Keratinocyte (primary cell): ENCODE data around the gene BAIAP2.

Experiments used
- EZH2 ChIP-seq: IDR thresholded peaks from one replicate; pipeline ENCODE4 v1.6.1; 2012; ENCODE audit warnings: inconsistent platforms, mild to moderate bottlenecking, low read length, moderate library complexity
- TF ChIP-seq, protein P1 (sequence below), 3 experiments: IDR thresholded peaks in 1 of 3; conservative IDR thresholded peaks in 1 of 3; optimal IDR thresholded peaks in 1 of 3; 2 replicates in 2 of 3; 3 replicates in 1 of 3; pipeline versions ENCODE3 to v1.5.1; 2011; ENCODE audit warnings: low read length in 3 of 3, mild to moderate bottlenecking in 3 of 3, moderate library complexity in 2 of 3, control low read depth in 1 of 3, inconsistent platforms in 1 of 3; ENCODE audit not compliant: insufficient read depth in 2 of 3; ENCODE audit errors: extremely low read depth in 1 of 3

DNA sequence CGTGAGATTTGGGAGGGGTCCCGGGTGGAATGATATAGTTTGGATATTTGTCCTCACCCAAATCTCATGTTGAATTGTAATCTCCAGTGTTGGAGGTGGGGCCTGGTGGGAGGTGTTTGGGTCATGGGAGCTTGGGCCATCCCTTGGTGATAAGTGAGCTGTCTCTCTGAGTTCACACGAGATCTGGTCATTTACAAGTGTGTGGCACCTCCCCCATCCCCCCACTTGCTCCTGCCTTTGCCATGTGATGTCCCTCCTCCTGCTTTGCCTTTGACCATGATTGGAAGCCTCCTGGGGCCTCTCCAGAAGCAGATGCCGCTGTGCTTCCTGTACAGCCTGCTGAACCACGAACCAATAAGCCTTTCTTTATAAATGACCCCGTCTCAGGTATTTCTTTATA is 21.3 kb upstream of the BAIAP2 start:
- TF ChIP-seq, protein P1, sequence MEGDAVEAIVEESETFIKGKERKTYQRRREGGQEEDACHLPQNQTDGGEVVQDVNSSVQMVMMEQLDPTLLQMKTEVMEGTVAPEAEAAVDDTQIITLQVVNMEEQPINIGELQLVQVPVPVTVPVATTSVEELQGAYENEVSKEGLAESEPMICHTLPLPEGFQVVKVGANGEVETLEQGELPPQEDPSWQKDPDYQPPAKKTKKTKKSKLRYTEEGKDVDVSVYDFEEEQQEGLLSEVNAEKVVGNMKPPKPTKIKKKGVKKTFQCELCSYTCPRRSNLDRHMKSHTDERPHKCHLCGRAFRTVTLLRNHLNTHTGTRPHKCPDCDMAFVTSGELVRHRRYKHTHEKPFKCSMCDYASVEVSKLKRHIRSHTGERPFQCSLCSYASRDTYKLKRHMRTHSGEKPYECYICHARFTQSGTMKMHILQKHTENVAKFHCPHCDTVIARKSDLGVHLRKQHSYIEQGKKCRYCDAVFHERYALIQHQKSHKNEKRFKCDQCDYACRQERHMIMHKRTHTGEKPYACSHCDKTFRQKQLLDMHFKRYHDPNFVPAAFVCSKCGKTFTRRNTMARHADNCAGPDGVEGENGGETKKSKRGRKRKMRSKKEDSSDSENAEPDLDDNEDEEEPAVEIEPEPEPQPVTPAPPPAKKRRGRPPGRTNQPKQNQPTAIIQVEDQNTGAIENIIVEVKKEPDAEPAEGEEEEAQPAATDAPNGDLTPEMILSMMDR (optimal IDR thresholded peaks at IDR 0.05 in 1 of 3, IDR thresholded peaks at IDR 0.05 in 1 of 3, conservative IDR thresholded peaks at IDR 0.05 in 1 of 3; ENCODE audit: extremely low read depth in 1 of 3, insufficient read depth in 2 of 3, low read length in 3 of 3) = no peak
- TF ChIP-seq EZH2 = no peak
